HS-5 (cell line): ENCODE data around the gene ZBTB8A.
"Not testable (repeated sequence)": the region's sequence is repeated elsewhere in the genome, so short reads cannot be mapped to it uniquely, and the experiment has no call there.

Experiments
- DNase-seq: peaks from one replicate; pipeline ENCODE4 v3.0.0-alpha.2; 2012; ENCODE audit warnings: low read depth

ZBTB8A gene

GRCh38 chr1:32539584-32540571 is 651 bp downstream of the ZBTB8A start:
- DNase-seq: no peak

GRCh38 chr1:32540605-32541004 is 1.4 kb downstream of the ZBTB8A start:
- DNase-seq: no peak

- no peak for DNase-seq
Observed at GRCh38 chr1:32541064-32541566, 1.9 kb downstream of the ZBTB8A start.

- no peak for DNase-seq
Observed at GRCh38 chr1:32546611-32547010, 7.4 kb downstream of the ZBTB8A start.

GRCh38 chr1:32549616-32550015 is 10.4 kb downstream of the ZBTB8A start:
- DNase-seq: no peak

- no peak for DNase-seq
Observed at GRCh38 chr1:32554288-32554687, 15.1 kb downstream of the ZBTB8A start.

GRCh38 chr1:32557035-32557434 is 17.8 kb downstream of the ZBTB8A start:
- DNase-seq: not testable (repeated sequence)

GRCh38 chr1:32557812-32558211 is 18.6 kb downstream of the ZBTB8A start:
- DNase-seq: no peak

- DNase-seq: no peak
Observed at GRCh38 chr1:32568929-32569328, 29.7 kb downstream of the ZBTB8A start.

GRCh38 chr1:32580348-32581017 is 41.3 kb downstream of the ZBTB8A start:
- DNase-seq: no peak

GRCh38 chr1:32592943-32593342 is 53.7 kb downstream of the ZBTB8A start:
- peak; percentile 1 for DNase-seq

GRCh38 chr1:32600034-32600433 is 60.8 kb downstream of the ZBTB8A start:
- no peak for DNase-seq

GRCh38 chr1:32605711-32606424 is 66.6 kb downstream of the ZBTB8A start:
- DNase-seq: no peak

- DNase-seq: no peak
Observed at GRCh38 chr1:32606565-32607371, 67.5 kb downstream of the ZBTB8A start.

- DNase-seq: no peak
Observed at GRCh38 chr1:32609180-32609579, 70.0 kb downstream of the ZBTB8A start.

GRCh38 chr1:32611859-32612188 is 72.6 kb downstream of the ZBTB8A start:
- peak; percentile 8 for DNase-seq

GRCh38 chr1:32612189-32612881 is 73.1 kb downstream of the ZBTB8A start:
- peak; percentile 24 for DNase-seq

GRCh38 chr1:32613472-32613871 is 74.2 kb downstream of the ZBTB8A start:
- no peak for DNase-seq

- DNase-seq: no peak
Observed at GRCh38 chr1:32618673-32619221, 79.5 kb downstream of the ZBTB8A start.

- DNase-seq: no peak
Observed at GRCh38 chr1:32619701-32620485, 80.7 kb downstream of the ZBTB8A start.
